HG03442 (cell line): Measurements from ENCODE around the gene HOXB4.

Experiments
- ATAC-seq: cut with Tn5 transposase; IDR thresholded peaks from one replicate; pipeline ENCODE4 v1.9.1; 2021; ENCODE audit warnings: mild to moderate bottlenecking, moderate library complexity; ENCODE audit not compliant: unreplicated experiment

HOXB4 gene

DNA sequence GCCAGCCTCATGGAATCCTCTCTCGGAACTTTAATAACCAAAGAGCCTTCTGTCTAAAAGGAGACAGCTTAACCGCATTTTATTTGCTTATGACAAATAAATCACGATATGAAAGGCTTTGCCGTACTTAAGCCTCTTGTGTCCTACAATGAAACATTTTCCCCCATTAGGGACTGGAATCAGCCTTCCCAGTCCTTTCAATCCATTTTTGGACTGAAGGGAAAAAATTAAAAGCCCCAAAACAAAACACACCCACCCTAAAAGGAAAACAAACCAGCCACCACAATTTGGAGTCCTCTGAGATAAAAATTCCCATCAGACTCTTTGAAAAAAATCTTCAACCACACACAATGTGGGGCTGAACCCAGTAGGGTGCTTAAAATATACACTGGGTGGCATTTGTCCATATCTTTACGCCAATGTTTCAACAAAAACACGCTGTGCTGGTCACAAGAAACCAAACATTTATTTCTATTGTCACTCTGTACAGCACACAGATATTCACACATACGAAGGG, 3.0 kb downstream of the HOXB4 start:
- ATAC-seq = no peak

DNA sequence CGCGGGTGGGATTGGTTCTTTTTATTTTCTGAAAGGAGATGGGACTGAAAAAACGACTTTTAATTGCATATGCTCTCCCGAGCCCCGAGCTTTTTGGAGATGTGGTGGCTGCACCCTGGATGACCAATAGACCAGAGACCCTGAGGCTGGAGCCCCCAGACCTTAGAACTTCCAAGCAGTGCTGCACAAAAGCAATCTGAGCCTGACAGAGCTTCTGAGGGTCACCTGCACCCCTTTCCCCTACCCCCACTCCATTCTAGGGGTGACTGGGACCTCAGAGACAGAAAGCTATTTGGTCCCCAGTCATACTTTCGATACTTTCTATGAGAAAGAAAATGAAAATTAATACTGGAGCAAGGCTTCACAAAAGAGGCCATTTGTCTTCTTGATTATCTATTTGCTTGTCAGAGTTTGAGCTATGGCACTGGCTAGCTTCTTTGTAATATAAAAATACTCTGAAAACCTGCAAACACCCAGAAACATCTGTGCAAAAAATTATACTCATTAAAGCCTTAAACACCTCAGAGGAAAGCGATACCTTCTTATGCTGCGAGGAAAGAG, 3.6 kb downstream of the HOXB4 start:
- no peak for ATAC-seq

DNA sequence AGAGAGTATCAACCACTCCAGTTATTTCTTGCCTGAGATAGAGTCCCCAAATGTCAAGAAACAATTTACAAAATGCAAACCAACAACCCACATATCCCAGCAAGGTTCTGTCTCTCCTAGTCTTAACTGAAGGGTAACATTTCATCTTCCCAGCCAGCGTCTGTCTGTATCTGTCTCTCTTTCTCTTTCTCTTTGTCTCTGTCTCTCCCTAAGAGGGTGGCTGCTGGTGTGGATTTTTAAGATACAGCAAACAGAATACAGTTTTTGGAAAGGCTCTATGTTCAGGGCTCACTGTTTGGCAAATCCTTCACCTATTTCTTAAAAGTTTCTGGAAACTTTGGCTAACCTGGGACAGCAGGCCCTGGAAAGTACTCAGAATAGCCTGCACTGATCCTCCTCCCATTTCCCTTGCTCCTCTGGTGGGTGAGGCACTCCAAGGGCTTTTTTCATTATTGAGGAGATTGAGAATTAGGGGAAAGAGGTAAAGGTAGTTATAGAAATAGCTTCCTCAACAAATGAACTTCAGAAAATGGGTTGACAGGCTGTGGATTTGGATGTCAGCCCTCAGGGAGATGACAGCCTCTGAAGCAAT, 6.2 kb downstream of the HOXB4 start:
- no peak for ATAC-seq

DNA sequence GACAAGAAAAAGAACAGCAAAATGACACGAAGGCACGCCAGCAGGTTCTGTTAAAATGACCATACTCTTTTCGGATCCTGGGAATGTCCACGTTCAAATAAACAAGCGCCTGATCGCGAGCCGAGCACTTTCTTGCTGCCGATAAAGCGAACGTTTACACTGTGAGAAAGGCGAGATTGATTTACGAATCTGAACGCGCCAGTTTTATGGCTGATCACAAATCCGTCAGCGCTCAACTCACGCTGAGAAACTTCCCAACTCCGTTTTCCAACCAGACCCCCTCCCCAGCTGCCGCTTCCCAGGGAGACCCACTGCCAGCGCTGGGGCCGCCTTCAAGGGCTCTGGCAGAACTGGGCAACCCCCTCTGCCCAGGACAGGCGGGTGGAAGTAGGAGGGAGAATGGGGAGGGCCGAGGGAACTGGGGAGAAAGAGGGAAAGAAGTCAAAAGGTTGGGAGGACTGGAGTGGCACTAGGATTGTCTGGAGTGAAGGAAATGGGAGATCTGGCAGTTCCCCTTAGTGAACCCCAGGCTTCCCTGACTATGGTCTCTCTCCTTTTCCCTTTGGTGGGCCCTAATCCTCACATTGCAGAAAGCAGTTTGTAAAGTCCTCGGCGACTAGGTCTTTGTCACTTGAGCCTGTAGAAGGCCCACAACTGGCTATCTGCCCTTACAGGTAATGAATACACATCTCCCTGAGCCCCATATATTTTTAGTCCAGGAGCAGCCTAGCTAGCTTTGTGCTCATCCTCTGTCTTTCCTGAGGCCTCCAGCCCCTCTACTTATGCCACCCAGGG, 6.9 kb downstream of the HOXB4 start:
- ATAC-seq = no peak

DNA sequence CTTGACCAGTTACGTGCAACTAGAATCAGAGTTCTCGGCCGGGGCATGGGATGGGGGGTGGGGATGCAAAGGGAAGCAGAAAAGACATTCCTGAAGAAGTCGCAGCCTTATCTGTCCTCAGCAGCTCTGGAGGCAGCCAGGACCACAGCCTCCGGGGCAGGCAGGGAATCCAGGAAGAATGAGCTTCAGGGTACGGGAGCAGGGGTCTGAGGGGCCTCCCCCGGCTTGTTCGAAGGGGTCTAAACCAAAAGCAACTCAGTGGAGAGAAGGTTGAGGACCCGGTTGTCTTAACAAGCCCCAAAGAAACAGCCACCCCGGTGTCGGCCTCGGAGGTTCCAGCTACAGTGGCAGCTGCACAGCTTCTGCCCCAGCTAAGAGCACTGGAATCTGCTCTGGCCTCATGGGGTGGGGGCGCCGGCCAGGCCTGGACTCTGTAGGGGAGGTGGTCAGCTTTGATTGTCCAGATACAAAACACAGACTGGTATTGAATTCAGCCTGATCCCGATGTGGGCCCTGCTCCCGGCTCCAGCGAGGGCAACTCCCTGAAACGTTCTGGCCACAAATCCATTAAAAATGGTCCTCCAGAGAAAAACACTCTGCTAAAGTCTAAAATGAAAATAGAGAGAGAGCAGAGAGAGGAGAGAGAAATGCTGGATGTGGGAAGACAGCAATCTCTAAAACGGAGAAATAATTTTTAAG, 7.7 kb downstream of the HOXB4 start:
- ATAC-seq = no peak

DNA sequence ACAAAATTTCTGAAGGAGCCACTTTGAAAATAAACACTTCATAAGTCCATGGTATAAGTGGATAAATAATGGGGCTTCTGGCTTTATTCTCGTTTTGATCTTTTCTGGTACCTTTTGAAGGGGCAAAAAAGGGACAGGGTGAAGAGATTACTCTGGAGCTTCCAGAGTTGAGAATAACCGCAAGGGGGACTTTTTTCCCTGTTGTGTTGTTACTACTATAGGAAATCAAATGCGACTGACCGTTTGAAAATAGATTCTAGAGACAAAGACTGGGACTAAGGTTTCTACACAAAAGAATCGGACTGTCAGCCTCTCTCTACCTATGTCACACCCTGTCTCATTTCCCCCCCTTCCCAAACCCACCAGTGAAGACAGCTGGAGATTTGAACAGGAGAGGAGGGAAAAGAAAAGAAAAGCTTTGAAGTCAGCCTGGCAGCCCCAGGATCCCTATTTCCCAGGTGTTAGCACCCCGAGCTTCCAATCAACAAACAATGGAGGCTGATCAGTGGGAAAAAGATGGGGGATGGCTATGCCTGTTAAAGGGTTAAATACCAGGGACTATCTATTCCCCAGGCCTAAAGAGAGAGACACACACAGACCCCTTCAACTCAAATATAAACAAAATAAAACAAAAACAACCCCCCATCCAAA, 8.4 kb downstream of the HOXB4 start:
- ATAC-seq = no peak

DNA sequence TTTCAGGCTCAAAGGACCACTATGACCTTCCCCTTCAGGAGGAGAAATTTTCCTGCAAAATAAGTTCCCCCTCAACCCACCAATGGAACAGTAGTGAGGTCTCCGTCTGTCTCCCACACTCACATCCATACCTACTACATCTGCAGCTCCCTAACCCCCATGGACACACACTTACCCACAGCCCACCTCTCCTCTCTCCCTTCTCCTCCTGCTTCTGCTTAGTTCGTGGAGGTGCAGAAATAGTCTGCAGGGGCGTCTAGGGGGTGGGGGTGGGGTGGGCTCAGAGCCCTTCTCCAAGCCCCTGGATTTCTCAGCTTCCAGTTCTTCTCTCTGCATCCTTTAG, 8.9 kb downstream of the HOXB4 start:
- no peak for ATAC-seq

DNA sequence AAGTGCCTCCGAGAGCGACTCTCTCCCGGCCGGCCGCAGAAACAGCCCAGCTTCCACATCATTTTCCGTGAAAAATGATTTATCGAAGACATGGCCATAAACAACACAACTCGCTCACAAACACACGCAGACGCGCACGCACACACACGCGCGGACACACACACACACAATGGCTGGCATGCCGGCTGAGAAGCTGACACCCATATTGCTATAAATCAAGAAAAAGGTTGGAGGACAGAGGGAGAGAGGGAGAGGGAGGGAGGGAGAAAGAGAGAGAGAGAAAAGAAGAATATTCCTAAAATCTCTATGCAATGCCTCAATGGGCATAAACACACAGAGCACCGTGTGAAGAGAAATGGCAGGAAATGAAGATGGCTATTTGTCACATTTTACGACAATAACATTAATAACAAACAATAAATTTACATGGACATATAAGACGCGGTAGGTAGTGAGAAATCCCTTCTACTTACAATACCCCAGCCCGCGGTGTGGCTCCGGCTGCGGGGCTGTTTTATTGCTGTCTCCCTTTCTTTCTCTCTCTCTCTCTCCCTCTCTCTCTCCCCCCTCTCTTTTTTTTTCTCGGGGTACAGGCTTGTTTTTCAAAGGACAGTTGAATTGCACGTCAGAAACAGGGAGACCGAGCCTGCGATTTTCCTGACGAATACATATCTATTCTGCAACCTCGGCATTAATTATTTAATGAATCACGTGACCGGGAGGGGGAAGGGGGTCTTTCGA, 9.5 kb downstream of the HOXB4 start:
- no peak for ATAC-seq

DNA sequence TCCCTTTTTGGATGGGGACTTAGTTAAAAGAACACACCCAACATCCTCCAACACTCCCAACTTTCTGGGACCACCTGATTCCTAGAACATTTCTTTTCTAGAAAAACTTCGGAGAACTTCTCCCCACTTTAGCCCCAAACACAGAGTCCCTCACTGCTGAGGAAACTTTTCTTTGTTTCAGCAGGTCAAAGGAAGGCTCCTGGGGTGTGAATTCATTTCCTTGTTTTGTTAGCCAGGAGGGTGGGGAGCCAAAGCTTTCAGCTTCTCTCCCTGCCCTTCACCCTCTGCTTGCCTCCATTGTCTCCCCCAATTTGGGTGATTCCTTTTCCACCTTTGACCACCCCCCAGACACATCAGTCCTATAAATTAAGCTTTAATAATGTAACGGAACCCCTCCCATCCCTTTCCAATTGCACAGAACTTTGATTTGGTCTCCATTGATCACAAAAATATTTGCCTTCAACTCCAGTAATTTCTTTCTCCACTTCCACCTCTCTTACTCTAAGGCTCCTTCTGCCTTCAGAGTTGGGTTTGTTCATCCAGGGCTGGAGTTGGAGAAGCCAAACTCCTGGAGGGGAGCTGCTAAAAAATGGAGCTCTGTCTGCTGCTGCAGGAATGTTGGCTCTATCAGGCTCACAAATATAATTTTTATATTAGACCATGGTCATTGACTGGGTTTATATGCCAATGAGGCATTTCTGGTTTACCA, 10.3 kb downstream of the HOXB4 start:
- ATAC-seq = no peak

DNA sequence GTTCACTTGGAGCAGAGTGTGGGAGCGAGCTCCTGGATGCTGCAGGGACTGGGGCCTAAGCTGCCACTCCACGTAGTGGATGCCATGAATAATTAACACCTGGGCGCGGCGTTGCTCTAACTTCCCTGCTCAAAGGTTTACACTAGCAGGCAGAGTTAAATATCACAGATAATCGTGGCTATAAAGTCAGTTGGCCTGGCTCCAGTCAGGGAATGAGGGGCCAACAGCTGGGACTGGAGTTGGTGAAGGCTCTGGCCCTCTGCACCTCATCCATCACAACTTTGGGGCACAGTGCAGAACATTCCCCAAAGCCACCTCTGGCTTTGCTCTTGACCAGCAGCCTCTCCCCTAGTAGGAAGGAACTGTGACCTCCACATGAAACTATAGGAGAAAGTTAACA, 10.9 kb downstream of the HOXB4 start:
- ATAC-seq = no peak

DNA sequence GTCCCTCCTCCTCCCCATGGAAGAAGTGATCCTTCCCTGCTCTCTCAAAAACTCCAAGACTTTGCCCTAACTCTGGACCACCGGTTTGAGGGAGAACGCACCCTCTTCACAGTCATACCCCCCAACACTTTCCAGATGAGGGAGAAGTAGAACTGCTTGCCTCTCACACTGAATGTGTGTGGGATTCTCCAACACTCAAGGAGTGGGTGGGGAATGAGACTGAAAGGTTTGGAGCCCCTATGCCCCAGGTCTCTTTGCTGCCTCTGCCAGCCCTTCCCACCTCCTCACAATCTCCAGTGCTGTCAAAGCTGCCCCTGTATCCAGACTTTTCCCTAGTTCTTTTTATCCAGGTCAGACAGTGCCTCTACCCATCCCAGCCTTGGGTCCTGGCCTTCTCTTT, 11.4 kb downstream of the HOXB4 start:
- no peak for ATAC-seq

DNA sequence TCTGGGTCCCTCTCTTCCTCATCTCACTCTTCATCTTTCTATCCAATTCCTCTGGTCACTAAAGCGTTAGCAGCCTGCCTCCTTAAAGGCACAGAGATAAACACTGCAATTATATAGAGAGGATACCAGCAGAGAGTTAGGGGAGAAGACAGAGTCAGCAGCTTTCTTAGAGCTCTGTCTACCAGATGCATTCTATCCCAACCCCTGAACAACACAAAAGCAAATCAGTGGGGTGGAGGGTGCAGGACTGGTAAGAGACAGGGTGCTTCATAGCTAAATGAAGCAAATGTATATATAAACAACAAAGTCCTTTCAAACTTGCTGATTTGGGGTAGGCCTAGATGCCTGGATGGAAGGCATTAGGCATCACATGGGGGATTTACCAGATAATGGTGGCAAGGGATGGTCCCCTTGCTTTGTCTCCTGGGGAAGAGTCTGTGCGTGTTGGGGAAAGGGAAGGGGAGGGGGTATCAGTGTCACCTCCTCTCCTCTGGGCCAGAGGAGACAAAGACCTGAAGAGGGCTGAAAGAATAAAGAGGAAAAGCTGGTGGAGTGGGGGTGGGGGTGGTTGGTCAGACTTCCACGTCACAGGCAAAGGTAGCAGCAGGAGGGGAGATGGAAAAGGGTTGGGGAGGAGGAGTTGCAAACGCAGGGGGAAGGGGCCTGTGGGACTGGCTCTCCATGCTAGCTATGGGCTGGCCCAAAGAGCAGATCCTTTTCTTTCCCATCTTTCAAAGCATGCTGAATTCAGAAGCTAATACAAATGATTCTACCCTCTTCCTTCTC, 12.0 kb downstream of the HOXB4 start:
- no peak for ATAC-seq

DNA sequence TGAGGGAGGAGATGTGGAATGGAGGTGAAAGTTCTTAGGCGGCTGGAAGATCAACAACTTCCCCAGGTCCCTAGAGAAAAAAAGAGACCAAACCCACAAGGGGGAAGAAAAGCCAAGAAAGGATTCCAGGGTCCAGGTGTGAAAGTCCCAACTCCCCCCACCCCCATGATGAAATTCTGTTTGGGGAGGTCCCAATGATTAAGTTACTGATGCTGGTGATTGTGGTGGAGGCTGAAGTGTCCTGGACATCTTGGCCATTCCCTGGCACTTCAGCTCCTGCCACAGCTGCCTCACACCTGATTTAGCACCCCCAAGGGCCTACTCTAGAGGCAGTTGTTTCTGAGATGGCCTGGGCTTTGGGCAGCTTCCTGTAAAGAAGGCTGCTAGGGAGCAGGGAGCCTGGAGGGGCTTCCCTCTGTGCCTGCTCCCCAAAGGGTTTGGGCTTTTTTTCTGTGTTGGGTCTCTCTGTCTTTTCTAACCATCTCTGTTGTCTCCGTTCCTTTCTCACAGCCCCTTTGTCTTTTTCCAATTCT, 13.1 kb downstream of the HOXB4 start:
- ATAC-seq = no peak

DNA sequence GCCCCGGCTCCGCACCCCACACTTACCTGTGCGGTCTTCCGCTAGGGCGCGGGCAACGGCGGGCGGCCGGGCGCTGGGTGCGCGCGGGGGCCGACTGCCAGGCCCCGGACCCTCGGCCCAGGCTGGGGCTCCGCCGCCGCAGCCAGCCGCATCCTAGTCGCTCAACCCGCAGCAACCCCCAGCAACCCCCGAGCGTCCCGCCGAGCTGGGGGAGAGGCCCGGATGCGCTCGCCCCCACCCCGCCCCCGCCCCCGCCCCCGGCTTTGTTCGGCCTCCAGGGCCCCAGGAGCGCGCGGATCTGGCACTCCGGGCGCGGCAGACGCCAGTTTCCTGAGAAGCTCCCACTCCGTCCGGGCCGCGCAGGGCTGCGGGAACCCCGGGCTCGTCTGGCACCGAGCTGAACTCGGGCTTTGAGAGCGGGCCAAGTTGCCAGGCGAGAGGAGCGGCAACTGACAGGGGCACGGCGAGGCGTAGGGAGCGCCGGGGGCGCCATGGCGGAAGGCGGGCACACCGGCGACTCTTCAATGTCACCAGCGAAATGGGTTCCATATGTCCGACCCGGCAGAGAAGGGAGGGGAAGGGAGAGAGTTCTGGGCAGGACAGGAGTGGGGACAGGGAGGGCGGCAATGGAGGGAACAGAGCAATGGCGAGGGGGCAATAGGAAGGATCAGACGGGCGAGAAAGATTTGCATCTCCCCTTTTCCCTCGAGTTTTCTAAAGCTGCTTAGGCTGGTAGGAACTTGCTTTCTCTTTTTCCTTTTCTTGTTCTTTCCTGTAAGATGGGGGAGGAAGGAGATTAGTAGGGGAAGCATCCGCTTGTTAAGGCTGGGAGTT, 13.7 kb downstream of the HOXB4 start:
- no peak for ATAC-seq

DNA sequence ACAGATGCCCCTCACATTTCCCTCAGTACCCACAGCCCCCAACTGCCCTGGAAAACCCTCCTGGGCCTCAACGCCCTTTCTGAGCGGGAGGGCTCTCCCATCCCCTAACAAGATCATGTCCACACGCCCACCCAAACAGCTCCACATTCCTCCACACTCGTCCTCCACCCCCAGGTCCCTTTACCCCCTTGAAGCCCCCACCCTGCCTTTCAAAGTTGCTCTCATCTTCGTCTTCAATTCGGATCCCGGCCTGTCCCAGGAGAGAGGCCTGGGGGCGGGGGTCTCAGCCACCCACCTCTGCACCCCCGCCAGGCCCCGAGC, 14.3 kb downstream of the HOXB4 start:
- no peak for ATAC-seq

DNA sequence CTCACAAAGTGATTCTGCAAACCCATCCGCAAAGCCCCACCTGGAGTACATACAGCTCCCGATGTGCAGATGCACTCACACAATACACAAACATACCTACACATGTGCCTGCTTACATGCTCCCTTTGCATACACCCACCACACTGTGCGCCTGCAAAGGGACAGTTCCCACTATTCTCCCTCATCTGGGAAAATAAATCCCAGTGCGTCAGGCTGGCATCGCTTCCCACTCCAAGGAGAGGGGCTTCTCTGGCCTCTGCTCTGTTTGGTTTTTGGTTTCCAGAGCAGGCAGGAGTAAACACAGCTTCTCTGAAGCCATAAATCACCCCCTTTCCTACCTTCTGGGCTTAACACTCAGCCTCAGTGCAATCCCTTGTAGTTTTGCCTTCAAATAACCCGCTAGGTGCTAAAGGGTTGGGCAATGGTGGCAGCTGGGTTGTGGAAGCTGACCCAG, 14.7 kb downstream of the HOXB4 start:
- no peak for ATAC-seq

DNA sequence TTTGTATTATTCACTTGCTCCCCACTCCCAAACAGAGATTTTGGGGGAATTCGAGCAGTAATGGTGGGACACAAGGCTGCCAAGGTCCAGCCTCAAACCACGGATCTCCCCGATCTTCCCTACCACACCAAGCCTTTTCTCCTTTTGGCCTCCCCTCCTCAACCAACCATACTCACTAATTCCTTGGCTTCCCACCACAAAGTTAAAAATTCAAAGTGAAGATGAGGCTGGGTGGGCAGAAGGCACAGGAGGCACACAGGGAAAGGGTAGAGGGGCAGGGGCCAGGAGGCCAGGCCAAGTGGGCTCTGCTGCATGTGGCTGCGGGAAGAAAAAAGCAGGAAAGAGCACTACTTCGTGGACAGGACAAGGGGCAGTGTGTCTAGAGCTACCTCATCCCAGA, 15.2 kb downstream of the HOXB4 start:
- ATAC-seq = no peak
